ENCODE data around the gene IL9.

IL9 gene

DNA sequence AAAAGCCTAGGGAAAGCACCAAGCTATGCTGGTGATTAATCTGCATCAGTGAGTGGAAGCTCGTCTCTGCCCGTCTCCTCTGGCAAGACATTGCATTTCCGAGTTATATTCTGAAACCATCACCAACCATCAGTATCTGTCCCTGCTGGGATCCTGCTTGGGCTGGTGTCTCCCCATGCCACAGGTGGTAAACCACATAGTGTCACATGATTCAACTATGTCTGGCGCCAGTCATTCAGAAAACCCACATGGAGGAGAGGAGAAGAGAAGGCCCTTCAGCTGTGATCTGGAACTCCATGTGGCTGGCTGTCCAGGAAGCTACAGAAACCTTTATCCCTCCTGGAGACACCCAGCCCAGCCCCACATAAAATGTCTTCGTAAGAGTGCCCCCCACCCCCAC lies 4.8 kb downstream of the IL9 start:
- DNase-seq, result no peak

DNA sequence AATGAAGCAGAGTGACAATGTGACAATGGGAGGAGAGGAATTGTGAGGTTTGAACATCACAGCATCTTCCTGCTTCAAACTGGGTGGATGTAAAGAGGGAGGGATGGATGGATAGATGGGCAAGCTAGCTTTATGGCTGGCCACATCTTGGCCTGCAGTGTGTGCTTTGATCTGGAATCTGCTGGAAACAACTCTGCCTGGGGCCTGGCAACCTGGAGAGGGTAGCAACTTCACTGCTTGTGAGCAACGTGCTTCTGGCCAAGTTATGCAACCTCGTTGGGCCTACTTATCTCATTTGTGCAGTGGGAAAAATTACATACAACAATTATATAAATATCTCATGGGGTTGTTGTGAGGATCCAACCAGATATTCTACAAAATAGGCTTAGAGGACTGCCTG lies 5.3 kb downstream of the IL9 start:
- DNase-seq, result no peak

DNA sequence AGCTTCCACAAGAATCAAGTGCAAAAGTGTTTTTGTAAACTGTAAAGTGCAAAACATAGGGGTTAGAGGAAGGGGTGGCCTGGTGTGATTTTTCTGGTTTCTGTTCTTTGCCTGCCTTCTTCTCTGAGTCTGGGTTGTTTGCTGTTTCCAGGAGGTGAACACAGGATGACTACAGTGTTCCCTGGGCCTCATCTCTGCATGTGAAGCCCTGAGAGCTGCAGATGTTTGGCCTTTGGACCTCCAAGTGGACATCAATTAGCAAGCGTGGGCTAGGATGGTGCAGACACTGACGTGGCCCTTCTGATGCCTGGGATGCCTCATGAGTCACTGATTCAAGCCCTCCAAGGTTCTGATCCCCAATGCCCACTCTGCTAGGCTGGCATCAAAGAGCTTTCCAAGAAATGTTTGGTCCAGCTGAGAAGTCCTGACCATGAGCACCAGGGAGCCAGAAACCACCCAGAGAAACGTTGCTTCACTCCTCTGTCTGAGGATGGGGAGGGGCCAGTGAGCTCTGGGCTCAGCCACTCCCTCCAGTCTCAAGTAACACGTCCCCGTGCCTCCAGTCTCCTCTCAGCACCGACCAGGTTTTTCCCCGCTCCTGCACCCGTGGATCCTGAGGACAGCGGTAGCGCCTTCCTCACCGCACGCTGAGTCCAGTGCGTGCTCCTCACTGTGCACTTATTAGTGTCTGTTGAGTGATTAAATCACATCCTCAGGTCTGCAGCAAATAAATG lies 7.6 kb downstream of the IL9 start:
- DNase-seq, result no peak

DNA sequence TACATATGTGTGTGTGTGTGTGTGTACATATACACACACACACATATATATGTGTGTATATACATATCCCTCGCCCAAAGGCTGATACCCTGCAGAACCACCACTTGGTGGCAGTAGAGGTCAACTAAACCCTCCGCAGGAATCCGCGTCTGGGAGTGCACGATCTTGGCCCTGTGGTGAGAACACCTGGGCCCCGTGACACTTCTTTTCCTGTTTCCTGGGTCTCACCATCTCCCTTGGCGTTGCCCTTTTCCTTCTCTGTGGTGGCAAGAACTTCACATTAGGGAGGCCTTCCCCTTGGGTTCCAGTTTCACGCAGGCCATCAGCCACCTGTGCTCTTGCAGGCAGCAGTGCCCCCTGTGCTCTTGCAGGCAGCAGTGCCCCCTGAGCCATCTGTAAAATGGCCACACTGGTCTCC lies 8.2 kb downstream of the IL9 start:
- DNase-seq, result peak; percentile 60 to 69

DNA sequence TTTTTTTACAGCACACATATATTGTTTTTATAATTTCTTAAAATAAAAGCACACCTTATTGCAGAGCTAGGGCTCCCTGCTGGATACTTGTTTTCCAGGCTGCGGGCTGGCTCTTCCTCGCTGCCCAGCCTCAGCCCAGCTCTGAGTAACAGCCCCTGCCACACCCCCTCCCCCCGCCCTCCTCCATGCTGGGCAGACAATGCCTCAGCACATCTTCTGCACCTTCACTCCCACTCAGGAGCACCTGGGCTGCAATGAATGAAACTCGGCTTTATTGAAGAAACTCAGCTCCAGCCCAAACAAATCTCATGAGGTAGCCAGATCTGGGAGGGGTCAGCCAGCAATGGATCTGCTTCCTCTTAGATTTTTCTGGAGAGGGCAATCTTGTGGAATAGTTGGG lies 9.5 kb downstream of the IL9 start:
- no peak for DNase-seq

GRCh38 chr5:135885031-135885430 lies 10.6 kb downstream of the IL9 start:
- no peak for DNase-seq

GRCh38 chr5:135883441-135883840 lies 12.2 kb downstream of the IL9 start:
- no peak for DNase-seq

GRCh38 chr5:135883026-135883425 lies 12.6 kb downstream of the IL9 start:
- no peak for DNase-seq

GRCh38 chr5:135881819-135882218 lies 13.8 kb downstream of the IL9 start:
- no peak for DNase-seq

DNA sequence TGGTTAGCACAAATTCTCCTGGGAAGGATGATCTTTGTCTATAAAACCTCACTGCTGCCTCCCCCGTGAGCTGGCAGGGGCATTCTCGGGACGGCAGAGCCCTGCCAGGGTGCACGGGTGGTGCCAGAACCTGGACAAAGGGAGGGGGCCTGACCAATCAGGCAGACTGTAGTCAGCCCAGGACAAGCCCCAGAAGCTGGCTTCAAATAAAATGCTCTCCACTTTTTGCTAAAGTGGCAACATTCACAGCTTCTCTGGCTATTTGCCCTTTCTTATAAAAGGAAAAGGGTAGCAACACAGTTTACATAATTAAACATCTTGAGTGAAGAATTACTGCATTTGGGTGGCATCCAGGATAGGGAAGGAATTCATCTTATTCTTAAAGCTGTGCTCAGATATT lies 14.4 kb downstream of the IL9 start:
- no peak for DNase-seq

DNA sequence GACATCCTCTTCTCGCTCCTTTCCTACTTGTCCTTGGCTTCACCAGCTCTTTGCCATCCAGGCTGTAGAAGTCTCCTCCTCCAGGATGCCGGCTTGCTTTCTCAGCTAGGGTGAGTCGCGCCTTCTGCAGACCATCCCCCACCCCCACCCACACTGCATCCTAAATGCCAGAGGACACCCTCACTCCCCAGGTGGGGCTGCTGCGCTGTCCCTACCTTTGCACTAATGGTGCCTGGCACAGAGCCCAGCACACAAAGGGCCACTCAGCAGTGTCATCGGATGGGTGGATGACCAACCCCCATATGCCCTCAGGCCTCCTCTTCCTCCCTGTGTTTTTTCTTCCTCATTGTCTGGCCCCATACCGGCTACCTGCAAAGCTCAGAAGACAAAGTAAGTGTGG lies 14.8 kb downstream of the IL9 start:
- DNase-seq, result no peak

DNA sequence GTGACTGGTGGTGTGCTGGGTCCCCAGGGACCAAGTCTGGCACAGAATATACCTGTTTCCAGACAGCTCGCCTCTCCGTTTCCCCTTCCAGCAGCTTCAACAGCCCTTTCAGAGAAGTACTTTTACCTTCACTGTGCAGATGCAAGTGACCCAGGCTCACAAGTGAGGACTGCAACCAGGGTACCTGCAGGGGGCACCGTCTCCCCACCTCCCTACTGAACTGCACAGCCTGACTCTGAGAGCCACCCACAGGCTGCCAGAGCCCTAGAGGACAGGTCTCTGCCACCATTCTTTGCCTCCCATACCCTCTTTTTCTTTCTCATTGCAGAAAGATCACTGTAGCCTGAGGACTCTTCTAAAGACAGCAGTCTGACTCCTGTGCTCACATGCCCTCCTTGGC lies 15.4 kb downstream of the IL9 start:
- no peak for DNase-seq

GRCh38 chr5:135879591-135879990 lies 16.1 kb downstream of the IL9 start:
- DNase-seq, result no peak

- DNase-seq, result no peak
Measured at GRCh38 chr5:135878156-135878620, 17.5 kb downstream of the IL9 start.

DNA sequence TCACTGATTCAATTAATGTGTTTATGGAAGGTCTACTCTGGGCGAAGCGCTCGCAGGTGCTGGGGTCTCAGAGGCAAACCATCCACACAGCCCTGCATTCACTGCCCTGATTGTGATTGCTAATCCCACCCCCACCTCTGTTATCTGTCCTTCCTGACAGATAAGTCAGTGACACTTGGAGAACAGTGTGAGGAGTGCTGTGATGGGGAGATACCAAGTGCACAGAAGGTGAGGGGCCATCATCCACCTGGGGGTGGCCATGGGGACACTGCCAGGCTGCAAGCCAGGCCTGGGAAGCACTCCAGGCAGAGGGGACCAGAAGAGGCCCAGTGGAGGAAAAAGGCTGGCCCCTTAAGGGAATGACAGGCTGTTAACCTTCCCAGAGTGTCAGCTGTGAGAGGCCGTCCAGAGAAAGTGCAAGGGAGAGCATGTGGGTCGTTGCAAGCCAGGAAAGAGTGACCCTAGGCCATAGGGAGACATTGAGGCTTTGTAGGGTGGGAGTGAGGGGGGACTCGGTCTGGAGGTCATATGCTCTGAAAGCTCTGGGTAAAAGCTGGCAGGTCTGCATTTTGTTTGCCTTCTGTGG lies 18.0 kb downstream of the IL9 start:
- DNase-seq, result no peak

GRCh38 chr5:135876146-135876545 lies 19.5 kb downstream of the IL9 start:
- DNase-seq, result no peak

DNA sequence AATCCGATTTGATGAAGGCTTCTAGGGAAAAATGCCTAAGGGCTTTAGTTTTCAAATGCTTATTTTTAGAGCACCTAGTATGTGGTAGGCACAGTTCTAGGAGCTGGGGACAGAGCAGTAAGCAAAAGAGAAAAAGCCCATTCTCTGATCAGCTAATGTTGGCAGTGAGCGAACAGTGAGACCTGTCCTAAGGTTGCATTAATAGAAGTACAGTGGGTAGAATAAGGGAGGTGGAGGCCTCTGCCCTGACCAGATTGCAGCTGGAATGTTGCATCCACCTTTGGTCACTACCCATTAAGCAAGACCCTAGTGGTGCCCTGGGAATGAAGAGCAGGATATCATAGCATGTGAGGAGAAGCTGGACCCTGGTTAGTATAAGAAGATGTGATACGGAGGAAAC lies 20.1 kb downstream of the IL9 start:
- no peak for DNase-seq

GRCh38 chr5:135874461-135874860 lies 21.2 kb downstream of the IL9 start:
- DNase-seq, result no peak

- no peak for DNase-seq
Measured at GRCh38 chr5:135873831-135874230, 21.8 kb downstream of the IL9 start.

DNA sequence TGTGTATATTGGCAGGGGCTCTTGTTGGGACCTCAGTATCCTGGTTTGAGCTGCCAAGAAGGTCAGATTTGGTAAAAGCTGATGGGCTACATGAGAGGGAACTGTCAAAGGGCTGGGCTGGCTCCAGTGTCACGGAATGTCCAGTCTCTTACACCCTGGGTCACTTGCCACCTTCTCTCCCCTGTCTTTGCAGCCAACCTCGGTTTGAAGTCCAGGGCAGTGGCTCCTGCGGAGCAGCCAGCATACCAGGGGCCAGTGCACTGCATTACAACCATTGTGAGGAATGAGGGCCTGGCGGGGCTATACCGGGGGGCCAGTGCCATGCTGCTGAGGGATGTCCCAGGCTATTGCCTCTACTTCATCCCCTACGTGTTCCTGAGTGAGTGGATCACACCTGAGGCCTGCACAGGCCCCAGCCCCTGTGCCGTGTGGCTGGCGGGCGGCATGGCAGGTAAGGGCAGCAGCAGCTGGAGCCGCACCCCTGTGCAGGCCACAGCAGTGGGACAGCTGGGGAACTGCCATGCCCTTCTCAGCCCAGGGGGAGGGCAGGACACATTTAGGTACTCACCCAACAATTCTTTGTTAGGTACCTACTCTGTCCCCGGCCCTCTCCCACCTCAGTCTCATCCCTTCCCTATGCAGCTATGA lies 24.2 kb downstream of the IL9 start:
- no peak for DNase-seq

GRCh38 chr5:135869935-135870334 lies 25.7 kb downstream of the IL9 start:
- no peak for DNase-seq

DNA sequence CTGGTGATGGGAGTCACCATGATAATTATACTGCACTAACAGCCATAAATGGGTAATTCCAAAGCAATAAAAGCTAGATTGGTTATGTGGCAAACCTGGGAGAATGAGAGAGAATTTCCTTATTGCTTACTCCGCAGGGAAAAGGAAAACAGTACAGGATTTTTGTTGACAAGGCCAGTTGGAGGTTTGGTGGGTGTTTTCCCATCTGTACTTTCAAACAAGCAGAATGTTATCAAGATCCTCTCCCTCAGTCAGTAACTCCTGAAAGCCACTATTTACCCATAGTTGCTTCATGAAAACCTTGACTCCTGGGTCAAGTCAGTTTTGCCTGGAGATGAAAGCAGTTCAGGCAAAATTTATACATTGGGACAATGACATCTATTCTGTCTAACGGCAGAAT lies 26.4 kb downstream of the IL9 start:
- no peak for DNase-seq

DNA sequence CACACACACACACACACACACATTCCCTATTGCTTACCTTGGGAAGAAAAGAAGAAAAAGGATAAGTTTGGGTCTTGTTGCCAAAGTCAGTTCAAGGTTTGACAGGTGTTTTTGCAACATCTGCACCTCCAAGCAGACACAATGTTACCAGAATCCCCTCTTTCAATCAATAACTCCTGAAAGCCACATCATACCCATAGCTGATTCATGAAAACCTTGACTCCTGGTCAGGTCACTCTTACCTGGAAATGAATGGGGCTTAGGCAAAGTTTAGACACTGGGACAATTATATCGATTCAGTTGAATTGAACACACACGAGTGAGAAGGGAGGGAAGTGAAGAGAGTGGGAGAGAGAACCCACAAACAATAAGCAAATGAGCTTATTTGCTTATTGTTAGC lies 27.0 kb downstream of the IL9 start:
- DNase-seq, result no peak

- no peak for DNase-seq
Measured at GRCh38 chr5:135867599-135867998, 28.0 kb downstream of the IL9 start.
